Occipital lobe (tissue), 2 donors: Measurements from ENCODE around the gene TMC1. TPM values are rescaled to one million over a fixed set of nuclear protein-coding genes. Genes with fewer than 3 reads are reported as not detected.

ENCODE experiments used
- DNase-seq: peaks from one replicate; lab custom pipeline; 2025; lab: John Stamatoyannopoulos, UW
- total RNA-seq: library from RNA; depleted of rRNA; stranded (reverse); fragments of >200 nt; gene quantifications from one replicate; pipeline ENCODE4 v1.2.3, GENCODE V29; 2014

The TMC1 gene
- total RNA-seq, 1 donor from 2014 or later: 0.78 TPM

DNA sequence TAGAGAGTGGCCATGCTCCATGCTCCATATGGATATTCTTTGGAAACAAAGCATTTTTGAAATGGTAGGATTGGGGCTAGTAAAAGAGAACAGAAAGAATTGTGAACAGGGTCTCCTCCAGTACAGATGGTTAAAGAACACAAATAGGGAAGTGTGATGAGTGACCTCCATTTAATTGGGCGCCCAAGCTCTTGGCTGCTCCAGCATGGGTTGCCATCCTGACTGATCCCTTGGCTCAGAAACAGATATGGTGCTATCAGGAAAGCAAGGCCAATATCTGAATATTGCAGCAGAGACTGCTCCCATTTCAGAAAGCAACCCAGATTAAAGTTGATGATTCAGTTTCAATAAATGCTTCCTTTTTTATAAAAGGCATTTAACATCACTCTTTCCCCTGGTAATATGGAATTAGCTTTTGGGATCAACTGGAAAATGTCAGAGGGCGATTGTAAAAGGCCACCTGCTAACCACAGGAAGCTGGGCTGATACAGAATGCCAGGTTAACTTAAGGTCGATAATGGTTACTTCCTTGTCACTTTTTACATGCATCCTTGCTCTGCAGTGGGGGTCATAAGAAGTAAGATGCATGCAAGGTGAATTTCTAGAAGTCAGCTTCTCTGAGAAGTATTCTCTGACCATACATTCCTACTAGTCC lies 52.9 kb downstream of the TMC1 start:
- DNase-seq: no peak

GRCh38 chr9:72575666-72576065 lies 54.3 kb downstream of the TMC1 start:
- no peak for DNase-seq

GRCh38 chr9:72576087-72576486 lies 54.7 kb downstream of the TMC1 start:
- DNase-seq: no peak

DNA sequence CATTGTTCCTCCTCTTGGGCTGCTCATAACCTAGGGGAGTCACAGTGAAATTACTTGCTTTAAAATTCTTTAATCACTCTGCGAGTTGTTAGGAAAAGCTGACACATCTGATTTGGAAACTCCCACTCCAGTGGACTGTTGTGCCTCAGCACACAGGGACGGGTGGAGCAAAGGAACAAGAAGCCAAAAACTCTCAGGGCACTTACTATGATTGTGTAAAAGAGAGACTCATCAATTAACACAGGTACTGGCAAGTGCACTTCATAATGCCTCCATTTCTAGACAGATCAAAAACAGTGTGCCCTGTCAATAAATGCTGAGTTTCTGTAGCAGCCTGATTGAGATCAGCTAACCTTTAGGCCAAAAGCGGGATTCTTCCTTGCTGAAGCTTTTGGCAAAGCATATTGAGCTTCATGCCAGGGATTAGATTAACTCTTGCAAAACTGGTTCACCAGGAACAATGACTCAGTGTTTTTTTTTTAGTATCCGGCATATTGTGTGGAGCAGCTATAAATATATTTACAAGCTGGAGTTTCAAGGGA lies 55.9 kb downstream of the TMC1 start:
- DNase-seq: no peak

DNA sequence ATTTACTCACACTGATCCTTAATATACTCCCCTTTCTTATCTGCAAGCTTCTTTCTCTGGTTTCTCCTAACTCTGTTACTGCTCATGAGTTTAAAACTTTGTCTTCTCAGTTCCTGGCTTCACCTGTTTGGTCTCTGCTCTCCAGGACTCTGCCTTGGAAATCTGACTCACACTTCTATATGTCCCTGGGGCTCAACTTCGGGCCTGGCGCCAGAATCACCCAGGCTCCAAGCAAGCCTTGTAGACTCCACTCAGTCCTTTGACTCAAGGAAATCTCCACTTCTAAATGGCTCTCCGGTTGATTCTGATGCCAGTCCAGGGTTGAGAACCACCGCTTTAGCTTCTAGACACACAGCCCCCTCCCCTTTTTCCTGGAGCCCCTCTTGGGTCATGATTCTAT lies 57.8 kb downstream of the TMC1 start:
- DNase-seq: no peak

GRCh38 chr9:72579880-72580550 lies 58.6 kb downstream of the TMC1 start:
- no peak for DNase-seq

- no peak for DNase-seq
These were observed 60.3 kb downstream of the TMC1 start for GRCh38 chr9:72581694-72582093.

GRCh38 chr9:72583370-72583769 lies 62.0 kb downstream of the TMC1 start:
- no peak for DNase-seq

GRCh38 chr9:72586388-72587130 lies 65.2 kb downstream of the TMC1 start:
- DNase-seq: peak; percentile 13

GRCh38 chr9:72588336-72588735 lies 66.9 kb downstream of the TMC1 start:
- DNase-seq: peak; percentile 11

GRCh38 chr9:72589667-72590521 lies 68.5 kb downstream of the TMC1 start:
- no peak for DNase-seq

DNA sequence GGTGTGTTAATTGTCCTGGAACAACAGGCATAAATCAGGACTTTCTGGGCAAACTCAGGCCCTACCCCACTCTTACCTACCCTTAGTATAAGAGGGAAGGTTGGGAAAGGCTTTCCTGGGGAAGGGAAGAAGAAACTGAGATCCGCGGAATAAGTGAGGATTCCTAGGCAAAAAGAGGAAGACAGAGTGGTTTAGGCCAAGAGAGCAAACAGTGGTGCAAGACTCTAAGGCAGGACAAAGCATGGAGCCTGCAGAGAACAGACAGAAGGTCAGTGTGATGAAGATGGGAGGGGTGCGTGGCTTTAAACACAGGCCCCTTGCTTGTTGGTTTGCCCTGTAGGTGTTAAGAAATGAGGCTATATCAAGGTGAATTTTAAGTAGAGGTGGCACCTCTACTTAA lies 69.4 kb downstream of the TMC1 start:
- DNase-seq: no peak

- DNase-seq: no peak
These were observed 71.3 kb downstream of the TMC1 start for GRCh38 chr9:72592502-72593403.

GRCh38 chr9:72596451-72597180 lies 75.2 kb downstream of the TMC1 start:
- DNase-seq: no peak

- DNase-seq: no peak
These were observed 75.7 kb downstream of the TMC1 start for GRCh38 chr9:72597181-72597517.

GRCh38 chr9:72597601-72598000 lies 76.2 kb downstream of the TMC1 start:
- DNase-seq: no peak

DNA sequence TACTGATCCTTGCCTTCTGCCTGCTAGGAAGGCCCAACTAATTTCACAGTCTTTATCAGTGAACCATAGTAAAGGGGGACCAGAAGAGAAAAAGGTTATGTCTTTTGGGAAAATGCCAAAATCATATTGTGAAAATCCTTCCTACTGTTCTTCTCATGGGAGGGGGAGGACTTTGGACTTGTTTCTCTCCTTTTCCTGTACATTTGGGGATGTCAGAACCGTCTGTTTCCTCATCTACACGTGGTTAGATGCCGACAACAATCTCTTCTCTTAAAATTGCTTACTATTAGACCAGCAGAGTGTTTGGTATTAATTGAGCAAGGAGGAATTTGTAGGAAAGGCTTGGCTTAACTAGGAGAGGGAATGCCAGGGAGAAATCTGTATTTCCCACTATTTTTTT lies 77.2 kb downstream of the TMC1 start:
- no peak for DNase-seq

- no peak for DNase-seq
These were observed 78.6 kb downstream of the TMC1 start for GRCh38 chr9:72599874-72600534.

DNA sequence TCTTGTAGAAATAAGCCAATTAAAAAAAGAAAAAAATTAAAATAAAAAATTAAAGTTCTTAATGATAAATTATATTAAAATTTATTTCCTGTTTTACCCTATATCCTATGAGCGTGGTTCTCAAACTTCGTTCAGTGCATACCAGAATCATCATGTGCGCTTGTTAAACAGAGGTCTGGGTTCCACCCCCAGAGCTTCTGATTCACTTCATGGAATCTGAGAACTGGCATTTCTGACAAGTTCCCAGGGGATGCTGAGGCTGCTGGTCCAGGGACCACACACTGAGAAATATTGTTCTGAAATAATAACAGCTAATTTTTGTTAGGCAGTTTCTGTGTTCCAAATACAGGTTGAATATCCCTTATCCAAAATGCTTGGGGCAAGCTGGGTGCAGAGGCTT lies 79.3 kb downstream of the TMC1 start:
- DNase-seq: no peak
